Esophagus (tissue), 2 donors: Measurements from ENCODE around the gene C2orf80. TPM values are rescaled to one million over a fixed set of nuclear protein-coding genes. Genes with fewer than 3 reads are reported as not detected.

Source experiments
- H3K27ac ChIP-seq, 2 donors: one replicate each; pipeline ENCODE4 v1.5.1; 2013; ENCODE audit warnings: low read depth in 2 of 2, mild to moderate bottlenecking in 2 of 2, inconsistent platforms in 1 of 2, low read length in 1 of 2, moderate library complexity in 1 of 2
- H3K27me3 ChIP-seq, 2 donors: one replicate each; pipeline ENCODE4 v1.6.1; 2013; ENCODE audit warnings: low read length in 2 of 2, control low read depth in 1 of 2, mild to moderate bottlenecking in 1 of 2; ENCODE audit not compliant: insufficient read depth in 2 of 2, control insufficient read depth in 1 of 2
- H3K36me3 ChIP-seq, 2 donors: one replicate each; pipeline ENCODE4 v1.6.1; 2013; ENCODE audit warnings: low read length in 1 of 2; ENCODE audit not compliant: control insufficient read depth in 2 of 2, insufficient read depth in 2 of 2
- H3K4me1 ChIP-seq, 2 donors: one replicate each; pipeline ENCODE4 v1.6.1; 2013; ENCODE audit warnings: low read length in 1 of 2; ENCODE audit not compliant: control insufficient read depth in 2 of 2, insufficient read depth in 2 of 2
- H3K4me3 ChIP-seq, 2 donors: one replicate each; pipeline ENCODE4 v1.5.1; 2013; ENCODE audit warnings: low read length in 2 of 2, mild to moderate bottlenecking in 2 of 2, low read depth in 1 of 2, moderate library complexity in 1 of 2
- H3K9me3 ChIP-seq, 2 donors: one replicate each; pipeline ENCODE4 v1.6.1; 2013; ENCODE audit warnings: mild to moderate bottlenecking in 2 of 2, low read depth in 1 of 2, low read length in 1 of 2, moderate library complexity in 1 of 2; ENCODE audit not compliant: control insufficient read depth in 2 of 2, insufficient read depth in 1 of 2
- WGBS, 2 donors: extraction: QIAGEN DNeasy Blood & Tissue Kit; methylation state at CpG; one replicate each; pipeline ENCODE4 v1.1.7; 2013; 5-methylcytosine and 5-hydroxymethylcytosine counted together
- polyA plus RNA-seq, 2 donors: library from polyadenylated mRNA; stranded (reverse); fragments of 200-250 nt; gene quantifications; one replicate each; pipeline ENCODE4 v1.2.3, GENCODE V29; 2013
- donor health status: healthy with polysubstance abuse.
- donor health status: Bipolar disorder and iron deficiency.

C2orf80 gene
- polyA plus RNA-seq, 2 donors: not detected

- WGBS, 2 donors: 66 to 73% methylated on average over 7 of the region's 7 CpGs
- H3K4me1 ChIP-seq: no peaks in the 10 kb centered on the region
- H3K4me3 ChIP-seq: no peak overlapping the region
- H3K27me3 ChIP-seq: no peaks in the 10 kb centered on the region
- H3K27ac ChIP-seq: no peak overlapping the region
- no peaks in the 10 kb centered on the region for H3K9me3 ChIP-seq
- no peaks in the 10 kb centered on the region for H3K36me3 ChIP-seq
These were observed 6.3 kb downstream of the C2orf80 start for GRCh38 chr2:208183526-208183925.

- no peaks in the 10 kb centered on the region for H3K27me3 ChIP-seq
- no peaks in the 10 kb centered on the region for H3K9me3 ChIP-seq
- H3K27ac ChIP-seq: no peak overlapping the region
- 61 to 62% methylated on average over 3 of the region's 3 CpGs for WGBS, 2 donors
- no peaks in the 10 kb centered on the region for H3K36me3 ChIP-seq
- no peak overlapping the region for H3K4me3 ChIP-seq
- H3K4me1 ChIP-seq: no peaks in the 10 kb centered on the region
These were observed 7.0 kb downstream of the C2orf80 start for GRCh38 chr2:208182835-208183234.

GRCh38 chr2:208179028-208179609 lies 10.7 kb downstream of the C2orf80 start:
- H3K27me3 ChIP-seq: no peaks in the 10 kb centered on the region
- no peaks in the 10 kb centered on the region for H3K4me1 ChIP-seq
- WGBS, 2 donors: 64 to 73% methylated on average over 4 of the region's 4 CpGs
- H3K27ac ChIP-seq: no peak overlapping the region
- H3K4me3 ChIP-seq: no peak overlapping the region
- no peaks in the 10 kb centered on the region for H3K36me3 ChIP-seq
- no peaks in the 10 kb centered on the region for H3K9me3 ChIP-seq

- 70 to 75% methylated on average over 6 of the region's 6 CpGs for WGBS, 2 donors
- Histone ChIP-seq H3K4me3 (no peak overlapping the region), H3K36me3 (no peaks in the 10 kb centered on the region), H3K27me3 (no peaks in the 10 kb centered on the region), H3K4me1 (no peaks in the 10 kb centered on the region), H3K9me3 (no peaks in the 10 kb centered on the region), H3K27ac (no peak overlapping the region)
These were observed 14.0 kb downstream of the C2orf80 start for GRCh38 chr2:208175840-208176153.

GRCh38 chr2:208175069-208175839 lies 14.6 kb downstream of the C2orf80 start:
- Histone ChIP-seq H3K27ac (no peak overlapping the region), H3K4me3 (no peak overlapping the region), H3K36me3 (no peaks in the 10 kb centered on the region), H3K4me1 (no peaks in the 10 kb centered on the region), H3K27me3 (no peaks in the 10 kb centered on the region), H3K9me3 (no peaks in the 10 kb centered on the region)
- WGBS, 2 donors: 40 to 41% methylated on average over 21 of the region's 21 CpGs

- Histone ChIP-seq H3K4me3 (no peak overlapping the region), H3K9me3 (no peaks in the 10 kb centered on the region), H3K36me3 (no peaks in the 10 kb centered on the region), H3K27ac (no peak overlapping the region), H3K27me3 (no peaks in the 10 kb centered on the region), H3K4me1 (no peaks in the 10 kb centered on the region)
- WGBS, 2 donors: 81 to 82% methylated on average over 9 of the region's 9 CpGs
These were observed 15.7 kb downstream of the C2orf80 start for GRCh38 chr2:208174144-208174543.

GRCh38 chr2:208172125-208172524 lies 17.7 kb downstream of the C2orf80 start:
- no peak overlapping the region for H3K27ac ChIP-seq
- no peaks in the 10 kb centered on the region for H3K4me1 ChIP-seq
- 70% methylated on average over 4 of the region's 4 CpGs for WGBS, 2 donors
- no peaks in the 10 kb centered on the region for H3K36me3 ChIP-seq
- H3K27me3 ChIP-seq: no peaks in the 10 kb centered on the region
- H3K4me3 ChIP-seq: no peak overlapping the region
- H3K9me3 ChIP-seq: no peaks in the 10 kb centered on the region

- Histone ChIP-seq H3K4me3 (no peak overlapping the region), H3K36me3 (no peaks in the 10 kb centered on the region), H3K4me1 (no peaks in the 10 kb centered on the region), H3K27ac (no peak overlapping the region), H3K27me3 (peaks cover 0 to 5% of the 10 kb centered on the region in 2 donors), H3K9me3 (no peaks in the 10 kb centered on the region)
- WGBS, 2 donors: 79 to 91% methylated on average over 2 of the region's 2 CpGs
These were observed 24.7 kb downstream of the C2orf80 start for GRCh38 chr2:208164951-208165755.

GRCh38 chr2:208163489-208163888 lies 26.3 kb downstream of the C2orf80 start, which contains the start of gene CRYGA:
Gene CRYGA (minus strand): TSS chr2:208163589. CDS start chr2:208163556, 33 bp downstream.
- Histone ChIP-seq H3K36me3 (no peaks in the 10 kb centered on the region), H3K27ac (no peak within 1 kb of the TSS), H3K4me1 (no peaks in the 10 kb centered on the region), H3K9me3 (no peaks in the 10 kb centered on the region), H3K27me3 (peaks cover 0 to 5% of the 10 kb centered on the region in 2 donors), H3K4me3 (no peak within 1 kb of the TSS)
- 77 to 81% methylated on average over 2 of the region's 2 CpGs for WGBS, 2 donors
